ENCODE results near the gene APOLD1. TPM values are rescaled to one million over a fixed set of nuclear protein-coding genes. Genes with fewer than 3 reads are reported as not detected.

APOLD1 gene
- total RNA-seq, 2 experiments from 2014 or later = 3.5 to 7.0 TPM

DNA sequence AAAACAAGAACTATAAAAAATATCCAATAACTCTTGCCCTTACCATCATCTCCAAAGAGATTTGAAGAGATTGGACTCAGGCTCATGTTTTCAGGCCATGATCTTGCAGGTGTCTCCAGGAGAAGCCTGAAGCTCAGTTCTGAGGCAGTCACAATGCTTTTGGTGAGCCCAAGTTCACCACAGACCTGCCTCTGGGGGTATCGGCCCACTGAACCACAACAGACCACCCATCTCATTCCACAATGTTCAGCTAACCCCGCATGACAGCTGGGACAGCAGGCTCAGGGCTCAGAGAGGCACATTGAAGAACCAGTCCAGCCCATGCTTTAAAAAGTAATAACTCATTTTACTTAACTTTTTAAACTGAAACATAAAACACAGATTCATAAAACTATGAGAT, 28.3 kb upstream of the APOLD1 start:
- intact Hi-C loops (cut with DNase I, micrococcal nuclease) = no loop called here
- DNase-seq (no peak), ATAC-seq (no peak)
- ChIA-PET POLR2A (no interaction called here), CTCF (interaction anchor here (1.1 kb wide), 1 partner anchor 21 kb away, joined by 3 read pairs; no protein-coding TSS in a partner anchor)
- Mint-ChIP-seq H3K4me3 (no peak overlapping the region), H3K36me3 (ENCODE audit: low read depth) (peaks cover 2% of the 10 kb centered on the region), H3K27me3 (no peaks in the 10 kb centered on the region), H3K27ac (no peak overlapping the region), H3K4me1 (no peaks in the 10 kb centered on the region), H3K9me3 (ENCODE audit: low read depth) (no peaks in the 10 kb centered on the region)

- DNase-seq = no peak
Observed at GRCh38 chr12:12759234-12759915, 26.1 kb upstream of the APOLD1 start.

GRCh38 chr12:12764824-12765223, 20.6 kb upstream of the APOLD1 start:
- no peak for DNase-seq
- Mint-ChIP-seq H3K27me3 (no peaks in the 10 kb centered on the region), H3K4me1 (no peaks in the 10 kb centered on the region), H3K4me3 (no peak overlapping the region), H3K36me3 (ENCODE audit: low read depth) (peaks cover 6% of the 10 kb centered on the region), H3K27ac (no peak overlapping the region), H3K9me3 (ENCODE audit: low read depth) (peaks cover 2% of the 10 kb centered on the region)
- ATAC-seq = no peak
- intact Hi-C loops (cut with DNase I, micrococcal nuclease) = no loop called here
- ChIA-PET POLR2A (no interaction called here), CTCF (interaction anchor here (1.0 kb wide), 1 partner anchor 9 kb away, joined by 4 read pairs; no protein-coding TSS in a partner anchor)

More at GRCh38 chr12:12759234-12759915, 26.1 kb upstream of the APOLD1 start:
- H3K27ac Mint-ChIP-seq = no peak overlapping the region
- POLR2A ChIA-PET = no interaction called here
- ATAC-seq = no peak
- no peaks in the 10 kb centered on the region for H3K9me3 Mint-ChIP-seq (ENCODE audit: low read depth)
- H3K27me3 Mint-ChIP-seq = no peaks in the 10 kb centered on the region
- CTCF ChIA-PET = interaction anchor here (1.2 kb wide), 1 partner anchor 22 kb away, joined by 4 read pairs; no protein-coding TSS in a partner anchor
- no peak overlapping the region for H3K4me3 Mint-ChIP-seq
- intact Hi-C loops (cut with DNase I, micrococcal nuclease) = no loop called here
- H3K36me3 Mint-ChIP-seq (ENCODE audit: low read depth) = peaks cover 2% of the 10 kb centered on the region
- H3K4me1 Mint-ChIP-seq = no peaks in the 10 kb centered on the region

DNA sequence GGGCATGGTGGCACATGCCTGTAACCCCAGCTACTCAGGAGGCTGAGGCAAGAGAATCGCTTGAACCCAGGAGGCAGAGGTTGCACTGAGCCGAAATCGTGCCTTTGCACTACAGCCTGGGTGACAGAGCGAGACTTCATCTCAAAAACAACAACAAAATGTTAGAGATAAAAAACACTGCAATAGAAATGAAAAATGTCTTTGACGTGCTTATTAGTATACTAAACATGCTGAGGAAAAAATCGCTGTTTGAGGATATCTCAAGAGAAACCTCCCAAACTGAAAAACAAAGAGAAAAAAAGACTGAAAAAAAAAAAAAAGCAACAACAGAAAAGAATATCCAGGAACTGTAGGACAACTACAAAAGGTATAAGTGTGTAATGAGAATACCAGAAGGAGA, 15.2 kb upstream of the APOLD1 start:
- Mint-ChIP-seq H3K27me3 (no peaks in the 10 kb centered on the region), H3K4me1 (no peaks in the 10 kb centered on the region), H3K9me3 (ENCODE audit: low read depth) (peaks cover 9% of the 10 kb centered on the region), H3K27ac (no peak overlapping the region), H3K4me3 (no peak overlapping the region), H3K36me3 (ENCODE audit: low read depth) (peaks cover 4% of the 10 kb centered on the region)
- CTCF ChIA-PET = no interaction called here
- ATAC-seq = no peak
- POLR2A ChIA-PET = interaction anchor here (0.7 kb wide), 1 partner anchor 22 kb away, joined by 14 read pairs; no protein-coding TSS in a partner anchor
- intact Hi-C loops (cut with DNase I, micrococcal nuclease) = no loop called here
- DNase-seq = no peak

DNA sequence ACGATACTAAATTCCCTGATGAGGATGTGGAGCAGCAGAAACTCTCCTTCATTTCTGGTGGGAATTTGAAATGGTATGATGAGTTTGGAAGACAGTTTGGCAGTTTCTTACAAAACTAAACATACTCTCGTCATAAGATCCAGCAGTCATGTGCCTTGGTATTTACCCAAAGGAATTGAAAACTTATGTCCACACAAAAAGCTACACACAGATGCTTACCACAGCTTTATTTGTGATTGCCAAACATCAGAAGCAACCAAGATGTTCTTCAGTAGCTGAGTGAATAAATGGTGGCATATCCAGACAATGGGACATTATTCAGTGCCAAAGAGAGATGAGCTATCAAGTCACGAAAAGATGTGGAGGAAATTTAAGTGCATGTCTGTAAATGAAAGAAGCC, 10.7 kb upstream of the APOLD1 start:
- CTCF ChIA-PET = interaction anchor here (0.6 kb wide), 1 partner anchor 202 kb away, joined by 3 read pairs; no protein-coding TSS in a partner anchor
- no peak for DNase-seq
- peaks cover 4% of the 10 kb centered on the region for H3K36me3 Mint-ChIP-seq (ENCODE audit: low read depth)
- peaks cover 7% of the 10 kb centered on the region for H3K9me3 Mint-ChIP-seq (ENCODE audit: low read depth)
- no peak for ATAC-seq
- intact Hi-C loops (cut with DNase I, micrococcal nuclease) = no loop called here
- no peaks in the 10 kb centered on the region for H3K4me1 Mint-ChIP-seq
- no peak overlapping the region for H3K27ac Mint-ChIP-seq
- POLR2A ChIA-PET = no interaction called here
- H3K4me3 Mint-ChIP-seq = no peak overlapping the region
- H3K27me3 Mint-ChIP-seq = no peaks in the 10 kb centered on the region

DNA sequence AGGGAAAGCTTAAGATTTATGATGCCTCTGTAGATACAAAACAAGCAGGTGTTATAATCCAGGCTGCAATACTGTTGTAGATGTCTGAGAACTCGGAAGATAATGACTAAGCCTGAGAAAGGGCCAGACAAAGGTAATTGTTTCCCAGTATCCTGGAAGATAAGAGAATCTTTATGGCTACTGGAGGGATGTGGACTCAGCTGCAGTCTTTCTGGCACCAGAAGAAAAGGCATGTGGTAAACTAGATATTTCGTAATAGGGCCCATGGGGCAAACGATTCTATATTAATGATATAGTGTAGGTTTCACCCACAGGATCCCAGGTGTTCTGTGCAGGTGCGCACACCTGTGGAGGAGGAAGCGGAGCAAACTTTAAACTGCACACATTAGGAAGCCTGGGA, 9.2 kb upstream of the APOLD1 start:
- Mint-ChIP-seq H3K27ac (no peak overlapping the region), H3K4me3 (no peak overlapping the region), H3K4me1 (no peaks in the 10 kb centered on the region), H3K27me3 (no peaks in the 10 kb centered on the region), H3K36me3 (ENCODE audit: low read depth) (no peaks in the 10 kb centered on the region), H3K9me3 (ENCODE audit: low read depth) (no peaks in the 10 kb centered on the region)
- intact Hi-C loops (cut with DNase I, micrococcal nuclease) = no loop called here
- ChIA-PET CTCF (no interaction called here), POLR2A (no interaction called here)
- no peak for ATAC-seq
- no peak for DNase-seq

DNA sequence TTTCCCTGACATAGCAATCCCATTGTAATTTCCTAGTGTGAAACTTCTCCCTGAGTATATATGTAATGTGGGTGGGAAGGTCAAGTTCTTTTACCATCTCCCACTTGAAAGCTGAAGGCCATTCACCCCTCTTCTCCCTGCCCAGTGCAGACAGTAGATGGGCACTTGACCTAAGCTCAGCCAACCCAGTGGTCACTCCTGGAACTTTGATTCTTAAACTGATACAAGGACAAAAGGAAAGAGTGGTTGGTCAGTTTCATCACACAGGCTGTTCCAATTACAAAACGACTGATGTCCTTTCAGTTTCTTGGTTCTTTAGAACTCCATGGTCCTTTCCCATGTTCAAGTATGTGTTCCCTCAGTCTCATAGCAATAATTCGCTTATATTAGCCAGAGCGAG, 8.4 kb upstream of the APOLD1 start:
- no peaks in the 10 kb centered on the region for H3K27me3 Mint-ChIP-seq
- H3K36me3 Mint-ChIP-seq (ENCODE audit: low read depth) = no peaks in the 10 kb centered on the region
- DNase-seq = no peak
- CTCF ChIA-PET = no interaction called here
- POLR2A ChIA-PET = no interaction called here
- H3K4me1 Mint-ChIP-seq = no peaks in the 10 kb centered on the region
- intact Hi-C loops (cut with DNase I, micrococcal nuclease) = no loop called here
- no peak for ATAC-seq
- no peaks in the 10 kb centered on the region for H3K9me3 Mint-ChIP-seq (ENCODE audit: low read depth)
- no peak overlapping the region for H3K27ac Mint-ChIP-seq
- no peak overlapping the region for H3K4me3 Mint-ChIP-seq

- no peaks in the 10 kb centered on the region for H3K9me3 Mint-ChIP-seq (ENCODE audit: low read depth)
- no peak overlapping the region for H3K4me3 Mint-ChIP-seq
- DNase-seq (no peak), ATAC-seq (no peak)
- ChIA-PET POLR2A (no interaction called here), CTCF (interaction anchor here (2.0 to 2.1 kb wide), 2 partner anchors 10 to 42 kb away, joined by 6 read pairs; no protein-coding TSS in a partner anchor)
- no peaks in the 10 kb centered on the region for H3K27me3 Mint-ChIP-seq
- no peaks in the 10 kb centered on the region for H3K4me1 Mint-ChIP-seq
- intact Hi-C loops (cut with DNase I, micrococcal nuclease) = no loop called here
- H3K36me3 Mint-ChIP-seq (ENCODE audit: low read depth) = no peaks in the 10 kb centered on the region
- no peak overlapping the region for H3K27ac Mint-ChIP-seq
Observed at GRCh38 chr12:12779007-12779406, 6.5 kb upstream of the APOLD1 start.

GRCh38 chr12:12779529-12779928, 5.9 kb upstream of the APOLD1 start:
- H3K4me3 Mint-ChIP-seq = no peak overlapping the region

GRCh38 chr12:12784116-12784515, 1.3 kb upstream of the APOLD1 start:
- Mint-ChIP-seq H3K27me3 (no peaks in the 10 kb centered on the region), H3K36me3 (ENCODE audit: low read depth) (no peaks in the 10 kb centered on the region), H3K4me3 (no peak overlapping the region), H3K9me3 (ENCODE audit: low read depth) (no peaks in the 10 kb centered on the region), H3K4me1 (peaks cover 28% of the 10 kb centered on the region), H3K27ac (no peak overlapping the region)
- intact Hi-C loops (cut with DNase I, micrococcal nuclease) = no loop called here
- ChIA-PET POLR2A (no interaction called here), CTCF (interaction anchor here (1.0 kb wide), 1 partner anchor 47 kb away, joined by 3 read pairs; no protein-coding TSS in a partner anchor)
- DNase-seq (no peak), ATAC-seq (no peak)

More at GRCh38 chr12:12779529-12779928, 5.9 kb upstream of the APOLD1 start:
- DNase-seq (no peak), ATAC-seq (no peak)
- no peaks in the 10 kb centered on the region for H3K9me3 Mint-ChIP-seq (ENCODE audit: low read depth)
- POLR2A ChIA-PET = no interaction called here
- no peaks in the 10 kb centered on the region for H3K4me1 Mint-ChIP-seq
- H3K36me3 Mint-ChIP-seq (ENCODE audit: low read depth) = no peaks in the 10 kb centered on the region
- H3K27ac Mint-ChIP-seq = no peak overlapping the region
- CTCF ChIA-PET = interaction anchor here (2.0 to 2.1 kb wide), 2 partner anchors 10 to 43 kb away, joined by 6 read pairs; no protein-coding TSS in a partner anchor
- no peaks in the 10 kb centered on the region for H3K27me3 Mint-ChIP-seq
- intact Hi-C loops (cut with DNase I, micrococcal nuclease) = no loop called here

GRCh38 chr12:12786351-12786705, 869 bp downstream of the APOLD1 start:
- no peak for ATAC-seq
- Mint-ChIP-seq H3K27ac (peak overlapping the region; percentile 60), H3K4me1 (peaks cover 28% of the 10 kb centered on the region), H3K9me3 (ENCODE audit: low read depth) (no peaks in the 10 kb centered on the region), H3K36me3 (ENCODE audit: low read depth) (no peaks in the 10 kb centered on the region), H3K4me3 (peak overlapping the region; percentile 81), H3K27me3 (no peaks in the 10 kb centered on the region)
- no peak for DNase-seq
- POLR2A ChIA-PET = interaction anchor here (0.5 to 1.0 kb wide), 3 partner anchors 27 to 1030 kb away, joined by 3 to 5 read pairs (median 3); no protein-coding TSS in a partner anchor
- CTCF ChIA-PET = interaction anchor here (0.6 to 3.5 kb wide), 8 partner anchors 9 to 426 kb away, joined by 3 to 22 read pairs (median 5); partner anchors contain the start of gene DDX47
- intact Hi-C loops (cut with DNase I, micrococcal nuclease) = loop anchor here (1.0 to 5.0 kb wide), 9 partner anchors 51 to 426 kb away; partner anchors contain the start of gene GSG1 (in 1 of the 2)

Data from activated CD4-positive, alpha-beta T cell treated with anti-CD3 and anti-CD28 coated beads for 36 hours (primary cell).